ENCODE measurements around the gene IMPG2. TPM values are rescaled to one million over a fixed set of nuclear protein-coding genes. Genes with fewer than 3 reads are reported as not detected.

IMPG2 gene
- total RNA-seq, 2 experiments from 2014 or later = 0.03 TPM; not detected in 1

GRCh38 chr3:101303836-101304235, 16.5 kb downstream of the IMPG2 start:
- Histone ChIP-seq H3K36me3 (ENCODE audit: insufficient read depth, low read length) (no peaks in the 10 kb centered on the region), H3K4me3 (ENCODE audit: low read depth, low read length, poor library complexity, severe bottlenecking) (no peak overlapping the region), H4K20me1 (ENCODE audit: insufficient read depth, low read length) (no peaks in the 10 kb centered on the region), H3K79me2 (ENCODE audit: insufficient read depth, low read depth, low read length) (no peaks in the 10 kb centered on the region), H3K9me3 (ENCODE audit: low read length) (peaks cover 9% of the 10 kb centered on the region; the same call in 1 of the 2 replicates), H3K4me2 (ENCODE audit: low read length) (no peak overlapping the region), H3K4me1 (ENCODE audit: insufficient read depth, low read length, poor library complexity, severe bottlenecking) (no peaks in the 10 kb centered on the region), H2AFZ (ENCODE audit: low read length) (no peak overlapping the region), H3K27ac (ENCODE audit: low read depth, low read length, poor library complexity, severe bottlenecking) (no peak overlapping the region), H3K9me2 (ENCODE audit: insufficient read depth, low read length) (no peaks in the 10 kb centered on the region)
- TF ChIP-seq CTCF (conservative IDR thresholded peaks at IDR 0.05; ENCODE audit: low read length) (no peak), EZH2phosphoT487 (IDR thresholded peaks at IDR 0.05; ENCODE audit: borderline replicate concordance, low read depth, low read length) (no peak)
- ChIA-PET CTCF (ENCODE audit: unreplicated experiment) (no interaction called here), POLR2A (interaction anchor here (0.6 to 1.3 kb wide), 3 partner anchors 9 to 381 kb away, joined by 3 read pairs; no protein-coding TSS in a partner anchor)
- intact Hi-C loops (cut with micrococcal nuclease; ENCODE audit: unreplicated experiment) = no loop called here
- BruUV-seq (replicated peaks) = no TSS peak
- DNase-seq (ENCODE audit: low spot score) = no peak

GRCh38 chr3:101303089-101303731, 17.2 kb downstream of the IMPG2 start:
- H3K27ac ChIP-seq (ENCODE audit: low read depth, low read length, poor library complexity, severe bottlenecking) = no peak overlapping the region
- no peak overlapping the region for H3K4me2 ChIP-seq (ENCODE audit: low read length)
- H4K20me1 ChIP-seq (ENCODE audit: insufficient read depth, low read length) = no peaks in the 10 kb centered on the region
- no peaks in the 10 kb centered on the region for H3K4me1 ChIP-seq (ENCODE audit: insufficient read depth, low read length, poor library complexity, severe bottlenecking)
- H3K4me3 ChIP-seq (ENCODE audit: low read depth, low read length, poor library complexity, severe bottlenecking) = no peak overlapping the region
- intact Hi-C loops (cut with micrococcal nuclease; ENCODE audit: unreplicated experiment) = no loop called here
- H3K9me2 ChIP-seq (ENCODE audit: insufficient read depth, low read length) = no peaks in the 10 kb centered on the region
- no peaks in the 10 kb centered on the region for H3K36me3 ChIP-seq (ENCODE audit: insufficient read depth, low read length)
- H2AFZ ChIP-seq (ENCODE audit: low read length) = no peak overlapping the region
- TF ChIP-seq EZH2phosphoT487 (IDR thresholded peaks at IDR 0.05; ENCODE audit: borderline replicate concordance, low read depth, low read length) (no peak), CTCF (conservative IDR thresholded peaks at IDR 0.05; ENCODE audit: low read length) (no peak)
- no TSS peak for BruUV-seq (replicated peaks)
- CTCF ChIA-PET (ENCODE audit: unreplicated experiment) = no interaction called here
- POLR2A ChIA-PET = interaction anchor here (0.5 to 1.4 kb wide), 8 partner anchors 15 to 1367 kb away, joined by 3 to 6 read pairs (median 3); no protein-coding TSS in a partner anchor
- H3K79me2 ChIP-seq (ENCODE audit: insufficient read depth, low read depth, low read length) = no peaks in the 10 kb centered on the region
- no peak for DNase-seq (ENCODE audit: low spot score)
- peaks cover 7% of the 10 kb centered on the region; the same call in 1 of the 2 replicates for H3K9me3 ChIP-seq (ENCODE audit: low read length)

GRCh38 chr3:101300073-101300472, 20.3 kb downstream of the IMPG2 start:
- no peaks in the 10 kb centered on the region for H4K20me1 ChIP-seq (ENCODE audit: insufficient read depth, low read length)
- H3K27ac ChIP-seq (ENCODE audit: low read depth, low read length, poor library complexity, severe bottlenecking) = no peak overlapping the region
- H3K9me3 ChIP-seq (ENCODE audit: low read length) = no peaks in the 10 kb centered on the region
- H3K4me2 ChIP-seq (ENCODE audit: low read length) = no peak overlapping the region
- no peak overlapping the region for H3K4me3 ChIP-seq (ENCODE audit: low read depth, low read length, poor library complexity, severe bottlenecking)
- intact Hi-C loops (cut with micrococcal nuclease; ENCODE audit: unreplicated experiment) = no loop called here
- ChIA-PET POLR2A (no interaction called here), CTCF (ENCODE audit: unreplicated experiment) (no interaction called here)
- no peaks in the 10 kb centered on the region for H3K79me2 ChIP-seq (ENCODE audit: insufficient read depth, low read depth, low read length)
- no peaks in the 10 kb centered on the region for H3K4me1 ChIP-seq (ENCODE audit: insufficient read depth, low read length, poor library complexity, severe bottlenecking)
- BruUV-seq (replicated peaks) = no TSS peak
- H2AFZ ChIP-seq (ENCODE audit: low read length) = no peak overlapping the region
- H3K9me2 ChIP-seq (ENCODE audit: insufficient read depth, low read length) = no peaks in the 10 kb centered on the region
- DNase-seq (ENCODE audit: low spot score) = no peak
- TF ChIP-seq EZH2phosphoT487 (IDR thresholded peaks at IDR 0.05; ENCODE audit: borderline replicate concordance, low read depth, low read length) (no peak), CTCF (conservative IDR thresholded peaks at IDR 0.05; ENCODE audit: low read length) (no peak)
- no peaks in the 10 kb centered on the region for H3K36me3 ChIP-seq (ENCODE audit: insufficient read depth, low read length)

Measured in OCI-LY7 (cell line).